Right forelimb (tissue), 1 donor: ENCODE measurements around the gene BICD1.

Experiments used
- DNase-seq: peaks from one replicate; pipeline ENCODE4 v3.0.0-alpha.2; 2018

The BICD1 gene

DNA sequence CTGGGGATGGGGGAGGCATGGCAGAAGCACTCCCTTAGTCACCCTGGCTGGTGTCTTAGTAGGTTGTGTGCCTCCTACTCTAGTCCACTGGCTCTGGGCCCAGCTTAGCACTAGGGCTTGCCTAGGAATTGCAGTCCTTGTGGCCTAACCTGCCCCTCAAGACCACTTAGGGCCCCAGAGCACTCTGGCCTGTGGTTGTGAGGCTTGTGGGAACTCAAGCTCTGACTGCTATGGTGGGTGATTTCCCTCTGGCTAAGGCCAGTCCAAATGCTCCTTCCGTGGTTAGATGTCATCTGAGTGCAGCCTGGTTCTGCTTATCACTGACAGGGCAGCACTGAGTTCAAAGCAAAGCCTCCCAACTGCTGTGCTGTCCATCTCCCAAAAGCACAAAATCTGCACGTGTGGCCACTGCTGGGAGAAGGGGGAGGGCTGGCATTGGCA, 312.9 kb downstream of the BICD1 start:
- no peak for DNase-seq

DNA sequence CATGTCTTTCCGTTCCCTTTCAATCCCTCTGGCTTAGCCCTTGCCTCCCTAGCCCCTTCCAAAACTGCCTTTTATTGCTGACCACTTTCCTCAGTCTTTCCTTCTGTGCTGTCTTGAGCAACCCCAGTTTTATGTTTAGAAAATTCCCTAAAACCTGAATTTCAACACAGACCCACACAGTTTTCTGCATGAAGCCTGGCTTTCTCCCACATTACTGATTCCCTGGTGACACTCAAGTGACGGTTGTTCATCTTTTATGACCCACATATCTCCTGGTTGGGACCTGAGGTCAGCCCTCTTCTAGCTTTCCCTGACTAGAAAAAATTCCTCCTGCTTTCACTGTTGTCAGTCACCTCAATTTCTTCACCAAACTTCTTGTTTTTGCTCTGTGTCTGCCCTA, 313.7 kb downstream of the BICD1 start:
- DNase-seq: no peak

DNA sequence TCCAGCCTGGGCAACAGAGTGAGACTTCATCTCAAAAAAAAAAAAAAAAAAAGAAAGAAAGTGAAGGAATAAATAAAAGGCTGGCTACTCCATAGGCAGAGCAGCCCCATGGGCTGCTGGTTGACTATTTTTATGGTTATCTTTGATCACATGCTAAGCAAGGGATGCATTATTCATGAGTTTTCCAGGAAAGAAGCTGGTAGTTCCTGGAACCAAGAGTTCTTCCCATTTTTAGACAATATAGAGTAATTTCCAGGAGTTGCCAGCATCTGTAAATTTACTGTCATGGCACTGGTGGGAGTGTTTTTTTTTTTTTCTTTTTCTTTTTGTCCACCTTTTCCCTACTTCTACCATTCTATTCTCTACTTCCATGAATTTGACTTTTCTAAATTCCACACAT, 316.9 kb downstream of the BICD1 start:
- DNase-seq: no peak

DNA sequence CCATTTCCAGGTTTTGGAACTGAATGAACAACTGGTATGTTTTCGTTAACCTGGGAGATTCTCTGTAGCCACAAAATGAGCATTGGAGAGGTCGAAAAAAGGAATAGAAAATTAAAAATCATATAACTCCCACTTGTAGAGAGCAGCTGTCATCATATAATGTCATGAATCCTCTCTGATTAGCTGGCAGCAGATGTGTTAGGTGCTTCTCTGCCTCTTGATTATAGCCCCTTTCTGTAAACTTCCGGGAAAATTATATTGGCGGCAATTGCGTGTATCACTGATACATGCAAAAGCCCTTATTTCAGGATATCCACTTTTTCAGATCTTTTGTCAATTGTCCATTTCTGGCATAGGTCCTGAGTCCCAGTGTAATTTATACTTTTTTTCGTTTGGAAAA, 324.4 kb downstream of the BICD1 start:
- DNase-seq: no peak
